HCEC 1CT (cell line): ENCODE results near the gene SHC3.

Experiments used
- DNase-seq: peaks from one replicate; pipeline ENCODE4 v3.0.0-alpha.2; 2017

The SHC3 gene

GRCh38 chr9:88996046-88996920 lies 182.3 kb downstream of the SHC3 start:
- no peak for DNase-seq

- DNase-seq: no peak
Measured at GRCh38 chr9:88995627-88996026, 183.0 kb downstream of the SHC3 start.

GRCh38 chr9:88995200-88995577 lies 183.4 kb downstream of the SHC3 start:
- peak; percentile 23 for DNase-seq

GRCh38 chr9:88994469-88995199 lies 184.0 kb downstream of the SHC3 start:
- DNase-seq: peak; percentile 66

- no peak for DNase-seq
Measured at GRCh38 chr9:88993871-88994460, 184.7 kb downstream of the SHC3 start.

GRCh38 chr9:88993327-88993726 lies 185.3 kb downstream of the SHC3 start:
- DNase-seq: no peak

- no peak for DNase-seq
Measured at GRCh38 chr9:88992556-88992955, 186.1 kb downstream of the SHC3 start.

GRCh38 chr9:88991066-88992034 lies 187.3 kb downstream of the SHC3 start, which contains the start of gene S1PR3:
S1PR3 (plus strand) TSS chr9:88991468; CDS start chr9:89001201, 9,733 bp downstream.
- DNase-seq: peak; percentile 34

- DNase-seq: no peak
Measured at GRCh38 chr9:88990729-88991065, 187.9 kb downstream of the SHC3 start.

GRCh38 chr9:88990041-88990728 lies 188.4 kb downstream of the SHC3 start:
- no peak for DNase-seq

- DNase-seq: peak; percentile 60
Measured at GRCh38 chr9:88988796-88989641, 189.6 kb downstream of the SHC3 start.

GRCh38 chr9:88987661-88988060 lies 191.0 kb downstream of the SHC3 start:
- no peak for DNase-seq

- no peak for DNase-seq
Measured at GRCh38 chr9:88986776-88987175, 191.8 kb downstream of the SHC3 start.

- DNase-seq: no peak
Measured at GRCh38 chr9:88985616-88986015, 193.0 kb downstream of the SHC3 start.

- no peak for DNase-seq
Measured at GRCh38 chr9:88984543-88984883, 194.1 kb downstream of the SHC3 start.

- DNase-seq: no peak
Measured at GRCh38 chr9:88983865-88984542, 194.6 kb downstream of the SHC3 start.

GRCh38 chr9:88980740-88981203 lies 197.8 kb downstream of the SHC3 start:
- peak; percentile 42 for DNase-seq

- DNase-seq: no peak
Measured at GRCh38 chr9:88979791-88980190, 198.8 kb downstream of the SHC3 start.

- DNase-seq: no peak
Measured at GRCh38 chr9:88979021-88979420, 199.6 kb downstream of the SHC3 start.

- no peak for DNase-seq
Measured at GRCh38 chr9:88978034-88978433, 200.6 kb downstream of the SHC3 start.
